Panc1 (cell line): ENCODE measurements around the gene FANK1. TPM values are rescaled to one million over a fixed set of nuclear protein-coding genes. Genes with fewer than 3 reads are reported as not detected.
"Not testable (repeated sequence)": the region's sequence is repeated elsewhere in the genome, so short reads cannot be mapped to it uniquely, and the experiment has no call there.

Source experiments
- ATAC-seq: fragments of 200-7000 bp; cut with Tn5 transposase; 2 replicates; pipeline ENCODE4 v1.9.1; 2020; ENCODE audit warnings: mild to moderate bottlenecking, moderate library complexity
- BruUV-seq: library from RNA; stranded (reverse); fragments of 400-500 nt; replicated peaks from 2 replicates; lab custom pipeline; 2021; lab: Mats Ljungman, UMichigan
- CTCF ChIA-PET: fragments of 300-600 bp; sonication (Branson Sonifier 250); formaldehyde crosslinking; loops from one replicate; lab custom pipeline; 2022; ENCODE audit warnings: antibody characterized with exemption; lab: Charles Lee
- POLR2A ChIA-PET: fragments of 300-600 bp; sonication (Branson Sonifier 250); formaldehyde crosslinking; loops from one replicate; lab custom pipeline; 2022; ENCODE audit warnings: antibody characterized with exemption; lab: Charles Lee
- DNase-seq: peaks from one replicate; pipeline ENCODE4 v3.0.0-alpha.2; 2010; ENCODE audit warnings: low read depth, low spot score
- H3K27ac ChIP-seq: 2 replicates; pipeline ENCODE4 v1.5.1; 2011; ENCODE audit warnings: mild to moderate bottlenecking, low read length, inconsistent platforms
- H3K27me3 ChIP-seq: fragments of 200-500 bp; sonication (Bioruptor generic); 2 replicates; pipeline ENCODE4 v1.6.0; 2014; ENCODE audit warnings: low read length, inconsistent platforms; ENCODE audit not compliant: control insufficient read depth, insufficient read depth
- H3K36me3 ChIP-seq: fragments of 200-500 bp; sonication (Bioruptor generic); 2 replicates; pipeline ENCODE4 v1.5.1; 2014; ENCODE audit warnings: inconsistent platforms, mild to moderate bottlenecking, low read length, moderate library complexity; ENCODE audit not compliant: control insufficient read depth, insufficient read depth
- H3K4me1 ChIP-seq: 2 replicates; pipeline ENCODE4 v1.5.1; 2011; ENCODE audit warnings: inconsistent platforms, mild to moderate bottlenecking, low read length, moderate library complexity; ENCODE audit not compliant: control insufficient read depth, insufficient read depth
- H3K4me3 ChIP-seq, 2 experiments: 2 replicates each; pipeline ENCODE4 v1.5.1; 2011 to 2012; ENCODE audit warnings: low read depth in 2 of 2, low read length in 2 of 2, mild to moderate bottlenecking in 2 of 2, inconsistent platforms in 1 of 2, moderate library complexity in 1 of 2
- H3K9me3 ChIP-seq: fragments of 200-500 bp; sonication (Bioruptor generic); 2 replicates; pipeline ENCODE4 v1.5.1; 2014; ENCODE audit warnings: low read depth, mild to moderate bottlenecking, inconsistent platforms, low read length, moderate library complexity; ENCODE audit not compliant: control insufficient read depth, insufficient read depth
- POLR2AphosphoS5 ChIP-seq: IDR thresholded peaks from 2 replicates; pipeline ENCODE4 v1.6.1; 2012; ENCODE audit warnings: mild to moderate bottlenecking, low read depth, low read length, moderate library complexity
- SIN3A ChIP-seq: IDR thresholded peaks from 2 replicates; pipeline ENCODE4 v1.6.1; 2012; ENCODE audit warnings: low read depth, mild to moderate bottlenecking, low read length, moderate library complexity, borderline replicate concordance; ENCODE audit not compliant: insufficient read depth
- TCF7L2 ChIP-seq: IDR thresholded peaks from 2 replicates; pipeline ENCODE4 v1.6.1; 2011; ENCODE audit warnings: mild to moderate bottlenecking, low read depth, low read length, inconsistent platforms
- in situ Hi-C: cut with HindIII; loops from 2 replicates; pipeline ENCODE4 v1.10.0; 2016; ENCODE audit warnings: low sequenced_read_pairs, low pct_unique_long_range_greater_than_20kb
- intact Hi-C: fragments of 100-400 bp; cut with micrococcal nuclease; formaldehyde crosslinking; loops from one replicate; pipeline ENCODE4 v1.10.0; 2022; ENCODE audit not compliant: unreplicated experiment
- total RNA-seq: library from RNA; stranded (reverse); gene quantifications from one replicate; pipeline ENCODE4 v1.2.1, GENCODE V29; 2021; ENCODE audit not compliant: unreplicated experiment
- TF ChIP-seq, protein P1 (sequence below), 2 experiments: IDR thresholded peaks; 2 replicates each; pipeline ENCODE4 v1.6.1; 2011 to 2012; ENCODE audit warnings: low read depth in 2 of 2, control low read depth in 1 of 2, low read length in 1 of 2, mild to moderate bottlenecking in 1 of 2, moderate library complexity in 1 of 2; ENCODE audit not compliant: insufficient read depth in 1 of 2
- TF ChIP-seq, protein P2 (sequence below): fragments of 450-650 bp; IDR thresholded peaks from 2 replicates; pipeline ENCODE4 v1.5.1; 2017; ENCODE audit warnings: mild to moderate bottlenecking

The FANK1 gene
- total RNA-seq, 1 experiment from 2014 or later = 19.1 TPM

DNA sequence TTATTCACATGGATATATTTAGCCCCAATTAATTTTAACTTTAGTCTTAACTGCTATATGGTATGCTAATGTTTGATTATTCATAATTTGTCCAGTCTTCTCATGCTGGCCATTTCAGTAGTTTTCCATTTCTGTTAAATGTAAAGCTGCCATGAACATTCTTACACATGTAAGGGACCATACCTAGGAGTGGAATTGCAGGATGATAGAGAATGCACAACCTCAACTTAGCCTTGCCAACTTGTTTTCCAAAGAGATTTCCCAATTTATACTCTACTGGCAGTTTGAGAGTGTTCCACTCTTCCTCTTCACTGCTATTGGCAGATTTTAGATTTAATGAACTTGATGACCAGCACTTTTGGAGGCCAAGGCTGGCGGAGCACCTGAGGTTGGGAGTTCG, 68.2 kb downstream of the FANK1 start:
- in situ Hi-C loops (no loop called here), intact Hi-C loops (no loop called here)
- POLR2A ChIA-PET = no interaction called here
- Histone ChIP-seq H3K9me3 (no peaks in the 10 kb centered on the region), H3K27ac (no peak overlapping the region), H3K4me3 (no peak overlapping the region), H3K27me3 (no peaks in the 10 kb centered on the region), H3K36me3 (no peaks in the 10 kb centered on the region), H3K4me1 (no peaks in the 10 kb centered on the region)
- no peak for TF ChIP-seq TCF7L2
- no peak for TF ChIP-seq POLR2AphosphoS5
- TF ChIP-seq, protein P1, sequence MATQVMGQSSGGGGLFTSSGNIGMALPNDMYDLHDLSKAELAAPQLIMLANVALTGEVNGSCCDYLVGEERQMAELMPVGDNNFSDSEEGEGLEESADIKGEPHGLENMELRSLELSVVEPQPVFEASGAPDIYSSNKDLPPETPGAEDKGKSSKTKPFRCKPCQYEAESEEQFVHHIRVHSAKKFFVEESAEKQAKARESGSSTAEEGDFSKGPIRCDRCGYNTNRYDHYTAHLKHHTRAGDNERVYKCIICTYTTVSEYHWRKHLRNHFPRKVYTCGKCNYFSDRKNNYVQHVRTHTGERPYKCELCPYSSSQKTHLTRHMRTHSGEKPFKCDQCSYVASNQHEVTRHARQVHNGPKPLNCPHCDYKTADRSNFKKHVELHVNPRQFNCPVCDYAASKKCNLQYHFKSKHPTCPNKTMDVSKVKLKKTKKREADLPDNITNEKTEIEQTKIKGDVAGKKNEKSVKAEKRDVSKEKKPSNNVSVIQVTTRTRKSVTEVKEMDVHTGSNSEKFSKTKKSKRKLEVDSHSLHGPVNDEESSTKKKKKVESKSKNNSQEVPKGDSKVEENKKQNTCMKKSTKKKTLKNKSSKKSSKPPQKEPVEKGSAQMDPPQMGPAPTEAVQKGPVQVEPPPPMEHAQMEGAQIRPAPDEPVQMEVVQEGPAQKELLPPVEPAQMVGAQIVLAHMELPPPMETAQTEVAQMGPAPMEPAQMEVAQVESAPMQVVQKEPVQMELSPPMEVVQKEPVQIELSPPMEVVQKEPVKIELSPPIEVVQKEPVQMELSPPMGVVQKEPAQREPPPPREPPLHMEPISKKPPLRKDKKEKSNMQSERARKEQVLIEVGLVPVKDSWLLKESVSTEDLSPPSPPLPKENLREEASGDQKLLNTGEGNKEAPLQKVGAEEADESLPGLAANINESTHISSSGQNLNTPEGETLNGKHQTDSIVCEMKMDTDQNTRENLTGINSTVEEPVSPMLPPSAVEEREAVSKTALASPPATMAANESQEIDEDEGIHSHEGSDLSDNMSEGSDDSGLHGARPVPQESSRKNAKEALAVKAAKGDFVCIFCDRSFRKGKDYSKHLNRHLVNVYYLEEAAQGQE (IDR thresholded peaks at IDR 0.05; ENCODE audit: insufficient read depth in 1 of 2, low read depth in 2 of 2, low read length in 1 of 2) = no peak
- TF ChIP-seq, protein P2, sequence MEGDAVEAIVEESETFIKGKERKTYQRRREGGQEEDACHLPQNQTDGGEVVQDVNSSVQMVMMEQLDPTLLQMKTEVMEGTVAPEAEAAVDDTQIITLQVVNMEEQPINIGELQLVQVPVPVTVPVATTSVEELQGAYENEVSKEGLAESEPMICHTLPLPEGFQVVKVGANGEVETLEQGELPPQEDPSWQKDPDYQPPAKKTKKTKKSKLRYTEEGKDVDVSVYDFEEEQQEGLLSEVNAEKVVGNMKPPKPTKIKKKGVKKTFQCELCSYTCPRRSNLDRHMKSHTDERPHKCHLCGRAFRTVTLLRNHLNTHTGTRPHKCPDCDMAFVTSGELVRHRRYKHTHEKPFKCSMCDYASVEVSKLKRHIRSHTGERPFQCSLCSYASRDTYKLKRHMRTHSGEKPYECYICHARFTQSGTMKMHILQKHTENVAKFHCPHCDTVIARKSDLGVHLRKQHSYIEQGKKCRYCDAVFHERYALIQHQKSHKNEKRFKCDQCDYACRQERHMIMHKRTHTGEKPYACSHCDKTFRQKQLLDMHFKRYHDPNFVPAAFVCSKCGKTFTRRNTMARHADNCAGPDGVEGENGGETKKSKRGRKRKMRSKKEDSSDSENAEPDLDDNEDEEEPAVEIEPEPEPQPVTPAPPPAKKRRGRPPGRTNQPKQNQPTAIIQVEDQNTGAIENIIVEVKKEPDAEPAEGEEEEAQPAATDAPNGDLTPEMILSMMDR = no peak
- no peak for TF ChIP-seq SIN3A
- ATAC-seq (no peak), DNase-seq (no peak)
- BruUV-seq = no TSS peak
- CTCF ChIA-PET = interaction anchor here (0.6 to 0.8 kb wide), 2 partner anchors 30 to 213 kb away, joined by 4 to 14 read pairs; no protein-coding TSS in a partner anchor

DNA sequence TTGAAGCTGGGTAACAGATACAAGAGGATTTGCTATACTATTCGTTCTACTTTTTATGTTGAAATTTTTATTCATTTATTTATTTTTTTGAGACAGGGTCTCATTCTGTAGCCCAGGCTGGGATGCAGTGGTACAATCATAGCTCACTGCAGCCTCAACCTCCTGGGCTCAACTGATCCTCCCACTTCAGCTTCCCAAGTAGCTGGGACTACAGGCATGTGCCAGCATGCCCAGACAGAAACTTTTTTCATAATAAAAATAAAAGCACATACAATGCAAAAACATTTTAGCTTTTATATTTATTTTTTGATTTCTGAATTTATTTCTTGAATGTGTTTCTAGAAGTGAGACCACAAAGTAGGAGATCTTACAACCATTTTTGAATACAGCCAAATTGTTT, 71.2 kb downstream of the FANK1 start:
- no peak overlapping the region for H3K27ac ChIP-seq
- BruUV-seq = no TSS peak
- in situ Hi-C loops (no loop called here), intact Hi-C loops (no loop called here)
- H3K9me3 ChIP-seq = no peaks in the 10 kb centered on the region
- ChIA-PET CTCF (no interaction called here), POLR2A (no interaction called here)
- no peak for TF ChIP-seq POLR2AphosphoS5
- TF ChIP-seq, protein P1 (IDR thresholded peaks at IDR 0.05; ENCODE audit: insufficient read depth in 1 of 2, low read depth in 2 of 2, low read length in 1 of 2) = no peak
- TF ChIP-seq SIN3A = no peak
- TF ChIP-seq TCF7L2 = no peak
- TF ChIP-seq, protein P2 = no peak
- H3K36me3 ChIP-seq = no peaks in the 10 kb centered on the region
- DNase-seq (no peak), ATAC-seq (no peak)
- no peaks in the 10 kb centered on the region for H3K4me1 ChIP-seq
- no peaks in the 10 kb centered on the region for H3K27me3 ChIP-seq
- no peak overlapping the region for H3K4me3 ChIP-seq

DNA sequence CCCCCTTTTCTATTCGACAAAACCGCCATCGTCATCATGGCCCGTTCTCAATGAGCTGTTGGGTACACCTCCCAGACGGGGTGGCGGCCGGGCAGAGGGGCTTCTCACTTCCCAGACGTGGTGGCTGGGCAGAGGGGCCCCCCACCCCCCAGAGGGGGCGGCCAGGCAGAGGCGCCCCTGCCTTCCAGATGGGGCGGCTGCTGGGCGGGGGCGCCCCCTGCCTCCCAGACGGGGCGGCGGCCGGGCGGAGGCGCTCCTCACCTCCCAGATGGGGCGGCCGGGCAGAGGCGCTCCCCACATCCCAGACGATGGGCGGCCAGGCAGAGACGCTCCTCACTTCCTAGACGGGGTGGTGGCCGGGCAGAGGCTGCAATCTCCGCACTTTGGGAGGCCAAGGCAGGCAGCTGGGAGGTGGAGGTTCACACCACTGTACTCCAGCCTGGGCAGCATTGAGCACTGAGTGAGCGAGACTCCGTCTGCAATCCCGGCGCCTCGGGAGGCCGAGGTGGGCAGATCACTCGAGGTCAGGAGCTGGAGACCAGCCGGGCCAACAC, 73.8 kb downstream of the FANK1 start:
- H3K27me3 ChIP-seq, BruUV-seq, H3K9me3 ChIP-seq, H3K4me1 ChIP-seq, H3K27ac ChIP-seq, ATAC-seq, POLR2A ChIA-PET, H3K4me3 ChIP-seq, H3K36me3 ChIP-seq, DNase-seq, in situ Hi-C loops, CTCF ChIA-PET: not testable (repeated sequence)
- intact Hi-C loops = loop anchor here (10.0 kb wide), 1 partner anchor 105 kb away; no protein-coding TSS in a partner anchor
